Cortex of kidney (tissue), 1 donor: ENCODE results near the gene ELK3.

Experiments used
- DNase-seq: peaks from one replicate; lab custom pipeline; 2025; lab: John Stamatoyannopoulos, UW

Gene ELK3

GRCh38 chr12:96212456-96213375 is 18.5 kb downstream of the ELK3 start:
- DNase-seq: no peak

DNA sequence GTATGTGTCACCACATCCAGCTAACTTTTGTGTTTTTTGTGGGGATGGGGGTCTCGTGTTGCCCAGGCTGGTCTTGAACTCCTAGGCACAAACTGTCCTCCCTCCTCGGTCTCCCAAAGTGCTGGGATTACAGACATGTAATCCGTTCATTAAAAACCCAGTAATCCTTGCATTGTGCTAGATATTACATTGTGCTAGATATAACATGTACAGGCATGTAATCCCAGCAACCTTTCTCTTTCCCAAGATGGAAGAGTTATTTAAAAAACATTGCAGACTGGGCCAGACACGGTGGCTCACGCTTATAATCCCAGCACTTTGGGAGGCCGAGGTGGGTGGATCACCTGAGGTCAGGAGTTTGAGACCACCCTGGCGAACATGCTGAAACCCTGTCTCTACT is 19.7 kb downstream of the ELK3 start:
- no peak for DNase-seq

DNA sequence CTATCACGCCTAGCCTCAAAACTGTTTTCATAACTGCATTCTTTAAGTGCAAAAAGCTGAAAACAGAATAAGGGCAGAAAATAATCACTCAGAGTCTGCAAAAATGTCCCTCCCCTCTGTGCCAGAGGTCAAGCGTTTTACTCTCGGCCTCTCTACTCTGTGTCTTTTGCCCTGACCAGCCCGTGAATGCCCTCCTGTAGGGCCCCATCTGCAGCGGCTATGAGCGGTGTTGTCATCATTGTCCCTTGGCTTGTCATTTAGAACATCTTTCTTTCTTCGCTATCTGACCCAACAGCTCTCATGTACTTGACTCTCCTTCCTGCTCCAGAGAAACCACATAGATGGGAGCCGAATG is 21.7 kb downstream of the ELK3 start:
- DNase-seq: no peak

- DNase-seq: no peak
These were observed 25.0 kb downstream of the ELK3 start for GRCh38 chr12:96218989-96219678.

DNA sequence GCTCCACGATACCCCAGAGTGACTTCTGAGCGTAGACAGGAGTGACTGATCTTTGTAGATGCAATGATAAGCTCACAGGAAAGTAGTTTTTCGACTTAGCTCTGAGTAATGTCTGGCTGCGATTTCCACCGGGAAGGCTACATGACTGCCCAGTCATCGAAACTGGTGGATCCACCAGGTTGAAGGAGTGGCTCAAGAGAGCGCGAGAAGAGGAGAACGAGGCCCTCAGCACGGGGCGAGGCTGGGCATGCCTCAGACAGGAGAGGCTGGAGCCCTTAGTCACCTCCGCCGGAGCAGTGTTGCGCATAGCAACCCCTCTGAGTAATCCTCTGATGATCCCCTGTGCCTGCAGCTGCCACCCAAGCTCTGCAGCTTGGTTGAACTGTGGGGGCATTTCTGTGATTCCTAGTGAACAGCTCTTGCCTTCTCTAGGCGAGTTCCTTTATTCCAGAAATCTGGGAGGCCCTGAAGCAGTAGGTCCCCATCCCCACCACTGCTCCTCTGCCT is 25.6 kb downstream of the ELK3 start:
- DNase-seq: no peak

DNA sequence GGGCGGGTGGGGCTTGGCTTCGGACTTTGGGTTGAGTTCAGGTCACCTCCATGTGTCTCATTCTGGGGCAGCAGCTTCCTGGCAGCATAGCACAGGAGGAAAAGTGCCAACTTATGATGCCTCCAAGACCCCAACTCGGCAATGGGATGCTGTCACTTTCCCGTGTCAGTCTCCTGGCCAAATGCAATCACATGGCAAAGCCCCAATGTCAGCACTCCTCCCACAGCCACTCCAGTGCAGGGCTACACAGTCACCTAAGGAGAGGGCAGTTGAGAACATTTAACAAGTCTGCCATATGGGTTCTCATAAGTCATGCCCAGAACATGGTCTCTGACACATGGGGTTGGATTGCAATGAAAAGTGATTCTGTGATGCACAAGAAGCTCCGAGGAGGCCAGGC is 26.7 kb downstream of the ELK3 start:
- no peak for DNase-seq

- DNase-seq: no peak
These were observed 27.2 kb downstream of the ELK3 start for GRCh38 chr12:96221391-96221790.

DNA sequence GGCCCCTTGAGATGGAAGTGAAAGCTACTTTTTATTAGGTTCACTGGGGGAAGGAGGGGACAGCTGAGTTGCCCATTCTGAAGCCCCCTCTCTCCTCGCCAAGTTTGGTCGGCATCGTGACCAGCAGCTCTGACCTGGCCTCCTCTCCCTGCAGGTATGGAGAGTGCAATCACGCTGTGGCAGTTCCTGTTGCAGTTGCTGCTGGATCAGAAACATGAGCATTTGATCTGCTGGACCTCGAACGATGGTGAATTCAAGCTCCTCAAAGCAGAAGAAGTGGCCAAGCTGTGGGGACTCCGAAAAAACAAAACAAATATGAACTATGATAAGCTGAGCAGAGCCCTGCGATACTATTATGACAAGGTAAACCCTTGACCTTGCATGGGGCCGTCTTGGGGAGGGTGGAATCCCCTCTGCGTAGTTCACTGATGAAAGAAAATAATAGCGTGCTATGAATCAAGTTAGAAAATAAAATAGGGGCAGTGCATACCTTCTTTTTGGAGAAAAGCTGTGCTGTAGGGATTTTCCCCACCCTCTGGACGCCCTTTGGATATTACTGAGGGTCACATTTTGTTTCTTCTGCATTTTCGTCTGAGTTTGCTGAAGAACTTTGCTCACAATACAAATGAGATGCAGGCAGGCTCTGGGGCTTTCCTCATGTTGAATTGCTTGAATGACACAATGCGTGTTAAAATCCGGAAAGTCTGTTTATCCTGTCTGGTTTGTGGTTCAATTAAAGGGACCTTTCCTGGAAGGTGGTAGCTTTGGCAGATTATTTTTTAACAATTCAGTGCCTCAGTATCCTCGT is 29.4 kb downstream of the ELK3 start:
- no peak for DNase-seq

DNA sequence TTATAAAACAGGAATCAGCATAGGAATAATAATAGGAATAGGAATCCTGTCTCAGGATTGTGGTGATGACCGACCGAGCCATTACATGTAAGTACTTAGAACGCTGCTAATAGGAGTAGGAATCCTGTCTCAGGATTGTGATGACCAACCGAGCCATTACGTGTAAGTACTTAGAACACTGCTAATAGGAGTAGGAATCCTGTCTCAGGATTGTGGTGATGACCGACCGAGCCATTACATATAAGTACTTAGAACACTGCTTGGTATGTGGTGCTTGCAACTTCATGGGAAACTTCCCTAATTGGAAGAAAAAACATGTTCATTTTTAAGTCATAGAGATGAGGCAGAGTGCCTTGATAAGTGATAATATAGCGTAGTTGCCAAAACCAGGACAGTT is 30.0 kb downstream of the ELK3 start:
- DNase-seq: no peak

DNA sequence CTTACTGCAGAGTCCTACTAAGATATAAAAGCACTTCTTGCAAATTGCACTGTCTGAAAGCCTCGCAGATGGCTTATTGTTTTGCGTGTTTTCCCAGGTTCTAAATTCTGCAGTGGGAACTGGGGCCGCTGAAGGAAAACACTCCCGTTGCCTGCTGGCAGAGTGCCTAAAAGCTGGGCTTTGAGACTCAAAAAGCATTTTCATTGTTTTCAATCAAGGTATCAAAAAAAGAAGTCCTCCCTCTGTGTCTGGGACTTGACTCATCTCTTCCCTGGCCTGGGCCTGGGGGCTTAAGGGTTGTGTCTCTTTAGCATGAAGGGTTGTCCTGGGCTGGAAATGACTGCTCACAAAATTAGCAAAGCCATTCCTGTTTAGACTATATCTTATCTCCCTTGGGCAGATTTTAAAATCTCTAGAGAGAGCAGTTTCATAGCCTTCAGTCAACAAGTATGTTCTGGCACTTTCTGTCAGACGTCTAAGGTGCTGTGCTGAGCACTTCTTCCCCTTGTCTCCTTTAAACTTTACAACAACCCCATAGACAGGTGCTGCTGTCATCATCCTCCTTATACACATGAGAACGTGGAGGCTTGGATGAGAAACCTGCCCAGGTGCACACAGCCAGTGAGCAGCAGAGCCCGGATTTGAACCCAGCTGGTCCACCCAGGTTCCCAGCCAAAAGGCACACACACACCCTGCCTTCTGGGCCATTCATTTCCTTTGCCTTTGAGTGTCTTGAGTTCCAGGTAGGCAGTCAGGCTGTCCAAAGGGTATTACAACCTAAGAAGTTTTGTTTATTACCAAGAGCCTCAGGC is 31.1 kb downstream of the ELK3 start:
- DNase-seq: no peak

- no peak for DNase-seq
These were observed 31.8 kb downstream of the ELK3 start for GRCh38 chr12:96225994-96226399.

GRCh38 chr12:96226401-96226800 is 32.2 kb downstream of the ELK3 start:
- DNase-seq: no peak

DNA sequence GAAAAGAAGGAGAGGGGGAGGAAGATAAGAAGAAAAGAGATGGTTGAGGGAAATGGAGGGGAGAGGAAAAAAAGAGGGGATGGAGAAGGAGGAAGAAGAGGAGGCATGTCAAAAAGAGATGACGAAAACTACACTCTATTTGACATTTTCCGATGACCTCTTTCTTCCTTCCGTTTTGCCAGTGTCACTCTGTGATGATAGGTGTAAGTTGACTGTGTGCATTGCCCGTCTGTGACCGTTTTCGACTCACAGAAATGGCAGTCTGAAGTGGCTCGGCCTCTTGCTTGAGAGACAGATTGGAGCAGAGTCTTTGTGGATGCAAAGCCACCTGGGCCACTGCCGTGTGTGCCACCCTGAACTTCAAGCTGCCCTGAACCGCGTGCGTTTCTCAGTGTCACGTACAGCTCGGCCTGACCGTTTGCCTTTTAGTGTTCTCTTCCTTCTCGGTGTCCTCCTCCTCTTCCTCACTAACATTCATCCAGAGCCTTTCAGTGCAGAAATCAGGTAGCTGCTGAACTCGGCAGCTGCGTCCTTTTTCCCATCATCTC is 32.7 kb downstream of the ELK3 start:
- DNase-seq: no peak

- DNase-seq: no peak
These were observed 33.4 kb downstream of the ELK3 start for GRCh38 chr12:96227365-96228106.

- DNase-seq: no peak
These were observed 34.5 kb downstream of the ELK3 start for GRCh38 chr12:96228566-96229248.

- no peak for DNase-seq
These were observed 36.5 kb downstream of the ELK3 start for GRCh38 chr12:96230646-96231045.

GRCh38 chr12:96233168-96233567 is 39.0 kb downstream of the ELK3 start:
- DNase-seq: no peak

GRCh38 chr12:96233939-96234461 is 39.8 kb downstream of the ELK3 start:
- no peak for DNase-seq

GRCh38 chr12:96234591-96235483 is 40.7 kb downstream of the ELK3 start:
- no peak for DNase-seq
